IPS-18a (cell line): ENCODE measurements around the gene SLC25A13.
"Not testable (repeated sequence)": the region's sequence is repeated elsewhere in the genome, so short reads cannot be mapped to it uniquely, and the experiment has no call there.

Experiments used
- H3K27ac ChIP-seq: one replicate; pipeline ENCODE4 v1.5.1; 2013; ENCODE audit warnings: low read length
- H3K27me3 ChIP-seq: one replicate; pipeline ENCODE4 v1.6.1; 2013; ENCODE audit warnings: mild to moderate bottlenecking, low read length; ENCODE audit not compliant: control insufficient read depth, insufficient read depth
- H3K36me3 ChIP-seq: one replicate; pipeline ENCODE4 v1.6.1; 2013; ENCODE audit warnings: low read depth, low read length; ENCODE audit not compliant: control insufficient read depth
- H3K4me1 ChIP-seq: one replicate; pipeline ENCODE4 v1.6.1; 2013; ENCODE audit warnings: low read depth, low read length; ENCODE audit not compliant: control insufficient read depth
- H3K4me3 ChIP-seq: one replicate; pipeline ENCODE4 v1.5.1; 2013; ENCODE audit warnings: low read length
- H3K9ac ChIP-seq: one replicate; pipeline ENCODE4 v1.6.1; 2013; ENCODE audit warnings: mild to moderate bottlenecking, low read length, moderate library complexity
- H3K9me3 ChIP-seq: one replicate; pipeline ENCODE4 v1.6.1; 2013; ENCODE audit warnings: low read depth, low read length; ENCODE audit not compliant: control insufficient read depth

The SLC25A13 gene

GRCh38 chr7:96344236-96344635 is 22.3 kb upstream of the SLC25A13 start:
- no peaks in the 10 kb centered on the region for H3K27me3 ChIP-seq
- H3K27ac ChIP-seq: no peak overlapping the region
- H3K36me3 ChIP-seq: no peaks in the 10 kb centered on the region
- H3K9me3 ChIP-seq: no peaks in the 10 kb centered on the region
- no peak overlapping the region for H3K4me3 ChIP-seq
- H3K9ac ChIP-seq: no peak overlapping the region
- H3K4me1 ChIP-seq: no peaks in the 10 kb centered on the region

GRCh38 chr7:96342049-96342448 is 20.2 kb upstream of the SLC25A13 start:
- Histone ChIP-seq H3K9me3 (no peaks in the 10 kb centered on the region), H3K4me1 (no peaks in the 10 kb centered on the region), H3K36me3 (no peaks in the 10 kb centered on the region), H3K27ac (no peak overlapping the region), H3K27me3 (no peaks in the 10 kb centered on the region), H3K9ac (no peak overlapping the region), H3K4me3 (no peak overlapping the region)

- Histone ChIP-seq H3K27me3 (no peaks in the 10 kb centered on the region), H3K36me3 (no peaks in the 10 kb centered on the region), H3K27ac (no peak overlapping the region), H3K4me1 (no peaks in the 10 kb centered on the region), H3K9ac (no peak overlapping the region), H3K9me3 (no peaks in the 10 kb centered on the region), H3K4me3 (no peak overlapping the region)
Observed at GRCh38 chr7:96337519-96337918, 15.6 kb upstream of the SLC25A13 start.

DNA sequence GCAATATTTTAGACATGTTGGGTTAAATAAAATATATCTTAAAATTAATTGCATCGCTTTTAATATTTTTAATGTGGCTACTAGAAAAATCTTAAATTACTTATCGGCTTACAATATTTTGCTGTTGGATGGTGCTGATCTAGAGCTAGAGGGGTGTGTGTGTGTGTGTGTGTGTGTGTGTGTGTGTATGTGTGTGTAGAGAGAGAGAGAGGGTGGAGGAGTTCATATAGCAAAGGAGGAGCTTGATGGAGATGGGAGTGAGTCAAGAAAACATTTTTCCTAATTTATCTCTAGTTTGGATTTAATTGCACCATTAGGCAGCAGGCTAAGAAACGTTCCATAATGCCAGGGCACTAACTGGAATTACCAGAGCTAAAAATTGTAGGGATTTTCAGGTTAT is 10.4 kb upstream of the SLC25A13 start:
- no peaks in the 10 kb centered on the region for H3K4me1 ChIP-seq
- no peaks in the 10 kb centered on the region for H3K9me3 ChIP-seq

DNA sequence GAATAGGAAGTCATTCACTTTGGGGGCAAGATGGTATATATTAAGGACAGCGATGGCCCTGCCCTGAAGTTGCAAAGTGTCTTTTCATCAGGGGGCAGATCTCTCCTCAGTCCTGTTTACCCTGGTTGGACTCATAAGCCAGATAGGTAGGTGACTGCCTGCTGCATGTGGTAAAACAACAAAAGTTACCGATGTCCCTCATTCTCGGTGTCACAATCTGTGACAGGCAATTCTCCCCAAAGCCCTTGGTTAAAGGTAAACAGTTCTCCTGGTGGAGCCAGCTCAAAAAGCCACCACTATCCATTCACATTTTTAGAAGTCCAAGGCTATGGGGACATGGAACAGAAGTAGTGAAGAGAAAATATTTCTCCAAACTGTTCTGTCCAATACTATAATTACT is 9.9 kb upstream of the SLC25A13 start:
- no peak overlapping the region for H3K4me3 ChIP-seq
- no peak overlapping the region for H3K9ac ChIP-seq
- H3K27ac ChIP-seq: no peak overlapping the region
- peaks cover 3% of the 10 kb centered on the region for H3K9me3 ChIP-seq
- H3K4me1 ChIP-seq: no peaks in the 10 kb centered on the region
- H3K36me3 ChIP-seq: no peaks in the 10 kb centered on the region
- no peaks in the 10 kb centered on the region for H3K27me3 ChIP-seq

More for the DNA sequence above, 10.4 kb upstream of the SLC25A13 start:
- Histone ChIP-seq H3K27ac (no peak overlapping the region), H3K9ac (no peak overlapping the region), H3K36me3 (no peaks in the 10 kb centered on the region), H3K4me3 (no peak overlapping the region), H3K27me3 (no peaks in the 10 kb centered on the region)

DNA sequence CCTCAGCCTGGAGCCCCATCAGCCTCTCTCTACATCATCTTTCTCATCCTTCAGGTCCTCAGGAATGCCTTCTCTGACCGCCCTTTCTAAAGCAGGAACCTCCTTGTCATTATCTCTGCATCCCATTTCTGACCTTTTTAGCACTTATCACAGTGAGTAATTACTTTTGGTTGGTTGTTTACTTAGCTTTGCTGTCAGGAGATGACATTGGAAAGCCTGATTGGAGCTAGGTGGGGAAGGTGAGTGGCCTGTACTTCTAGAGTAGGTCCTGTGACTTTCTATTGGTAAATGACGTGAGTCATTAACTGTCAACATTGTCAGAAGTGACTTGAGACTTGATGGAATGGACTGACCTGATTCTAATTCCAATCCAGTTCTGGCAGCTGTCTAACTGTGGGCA is 9.3 kb upstream of the SLC25A13 start:
- Histone ChIP-seq H3K4me1 (no peaks in the 10 kb centered on the region), H3K4me3 (no peak overlapping the region), H3K9ac (no peak overlapping the region), H3K27ac (no peak overlapping the region), H3K9me3 (peaks cover 3% of the 10 kb centered on the region), H3K27me3 (no peaks in the 10 kb centered on the region), H3K36me3 (no peaks in the 10 kb centered on the region)

DNA sequence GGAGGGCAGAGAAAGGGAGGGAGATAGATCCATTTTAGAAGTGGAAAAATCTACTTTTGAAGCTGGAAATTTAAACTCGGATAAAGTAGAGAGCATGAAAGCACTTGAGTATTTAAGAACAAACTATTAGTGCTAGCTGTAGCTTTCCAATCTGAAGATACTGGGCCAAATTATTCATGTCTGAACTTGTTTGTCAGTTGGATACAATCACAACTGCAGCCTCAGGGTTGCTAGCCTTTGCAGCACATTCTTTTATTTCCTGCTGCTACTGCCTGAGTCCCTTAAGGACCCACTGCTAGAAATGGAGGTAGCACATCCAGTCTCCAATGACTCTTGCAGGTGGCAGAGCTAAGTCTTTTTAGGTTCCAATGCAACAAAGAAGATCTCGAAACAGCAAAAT is 8.3 kb upstream of the SLC25A13 start:
- Histone ChIP-seq H3K9me3 (peaks cover 3% of the 10 kb centered on the region), H3K4me1 (no peaks in the 10 kb centered on the region), H3K9ac (no peak overlapping the region), H3K27ac (no peak overlapping the region), H3K36me3 (no peaks in the 10 kb centered on the region), H3K27me3 (no peaks in the 10 kb centered on the region), H3K4me3 (no peak overlapping the region)

DNA sequence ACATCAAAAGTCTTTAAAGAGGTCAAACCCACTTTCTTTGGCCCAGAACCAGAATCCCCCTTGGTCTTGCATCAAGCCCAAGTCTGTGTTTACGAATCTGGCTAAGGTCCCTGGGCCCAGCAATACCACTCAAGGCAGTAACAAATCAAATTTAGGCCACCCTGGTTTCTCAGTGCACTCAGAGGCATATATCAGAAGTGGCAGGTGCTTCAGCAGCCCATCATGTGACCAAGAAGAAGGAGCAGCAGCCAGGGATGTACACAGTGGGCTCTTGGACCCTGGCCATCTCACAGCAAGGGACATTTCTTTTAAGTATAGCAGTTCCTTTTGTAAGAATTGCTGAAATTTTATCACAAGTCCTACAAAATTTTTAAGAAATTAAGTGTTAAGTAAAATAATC is 7.3 kb upstream of the SLC25A13 start:
- Histone ChIP-seq H3K4me1 (no peaks in the 10 kb centered on the region), H3K9ac (no peak overlapping the region), H3K27me3 (no peaks in the 10 kb centered on the region), H3K9me3 (peaks cover 3% of the 10 kb centered on the region), H3K4me3 (no peak overlapping the region), H3K27ac (no peak overlapping the region), H3K36me3 (no peaks in the 10 kb centered on the region)

DNA sequence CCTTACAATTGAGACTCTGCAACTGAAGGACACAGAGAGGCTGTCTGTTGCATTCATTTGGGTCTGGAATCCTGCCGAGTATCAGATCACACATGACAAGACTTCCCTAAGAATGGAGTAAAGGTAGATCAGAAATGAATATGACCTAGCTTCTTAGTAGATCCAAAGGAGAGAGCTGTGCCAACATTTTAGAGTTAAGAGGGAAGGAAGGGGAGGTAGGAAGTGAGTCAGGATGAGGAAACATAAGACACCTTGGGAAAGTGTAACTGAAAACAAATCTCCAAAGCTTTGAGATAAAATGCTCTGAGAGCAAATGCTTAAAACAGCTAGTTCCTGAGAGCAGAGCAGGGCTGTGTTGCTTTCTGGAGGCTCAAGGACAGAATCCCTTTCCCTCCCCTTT is 6.1 kb upstream of the SLC25A13 start:
- Histone ChIP-seq H3K4me1 (no peaks in the 10 kb centered on the region), H3K27me3 (no peaks in the 10 kb centered on the region), H3K27ac (no peak overlapping the region), H3K4me3 (no peak overlapping the region), H3K9ac (no peak overlapping the region), H3K9me3 (peaks cover 3% of the 10 kb centered on the region), H3K36me3 (no peaks in the 10 kb centered on the region)

DNA sequence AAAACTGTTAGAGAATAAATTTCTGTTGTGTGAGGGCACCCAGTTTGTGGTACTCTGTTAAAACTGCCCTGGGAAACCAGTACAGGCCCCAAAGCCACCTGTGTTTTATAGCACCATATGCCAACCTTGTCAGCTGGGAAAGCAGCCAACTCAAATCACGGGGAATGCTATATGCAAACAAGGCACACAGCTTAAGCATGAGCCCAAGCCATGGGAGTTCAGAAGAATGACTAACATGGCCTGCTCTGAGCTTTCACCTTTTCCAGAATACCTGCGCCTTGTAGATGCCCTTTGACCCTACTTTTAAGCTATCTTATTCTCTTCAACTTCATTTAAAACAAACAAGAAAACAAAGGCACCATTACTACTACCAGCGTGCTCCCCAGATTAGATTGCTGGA is 5.5 kb upstream of the SLC25A13 start:
- H3K36me3 ChIP-seq: no peaks in the 10 kb centered on the region
- H3K27me3 ChIP-seq: no peaks in the 10 kb centered on the region
- H3K27ac ChIP-seq: no peak overlapping the region

GRCh38 chr7:96326752-96327151 is 4.9 kb upstream of the SLC25A13 start:
- not testable (repeated sequence) for H3K4me3 ChIP-seq, H3K4me1 ChIP-seq, H3K36me3 ChIP-seq, H3K9ac ChIP-seq, H3K27ac ChIP-seq, H3K9me3 ChIP-seq, H3K27me3 ChIP-seq

More for the DNA sequence above, 5.5 kb upstream of the SLC25A13 start:
- H3K4me1 ChIP-seq: peaks cover 4% of the 10 kb centered on the region
- no peak overlapping the region for H3K4me3 ChIP-seq
- no peak overlapping the region for H3K9ac ChIP-seq
- peaks cover 3% of the 10 kb centered on the region for H3K9me3 ChIP-seq

- Histone ChIP-seq H3K36me3 (no peaks in the 10 kb centered on the region), H3K9me3 (peaks cover 3% of the 10 kb centered on the region), H3K9ac (no peak overlapping the region), H3K4me1 (peaks cover 14% of the 10 kb centered on the region), H3K27ac (no peak overlapping the region), H3K27me3 (no peaks in the 10 kb centered on the region), H3K4me3 (peak overlapping the region; percentile 86)
Observed at GRCh38 chr7:96322847-96323461, 1.1 kb upstream of the SLC25A13 start.
